ENCODE measurements around the gene UPK1B. TPM values are rescaled to one million over a fixed set of nuclear protein-coding genes. Genes with fewer than 3 reads are reported as not detected.

The UPK1B gene
- total RNA-seq, 4 donors from 2014 or later, result 2.1 to 2.2 TPM; not detected in 2

DNA sequence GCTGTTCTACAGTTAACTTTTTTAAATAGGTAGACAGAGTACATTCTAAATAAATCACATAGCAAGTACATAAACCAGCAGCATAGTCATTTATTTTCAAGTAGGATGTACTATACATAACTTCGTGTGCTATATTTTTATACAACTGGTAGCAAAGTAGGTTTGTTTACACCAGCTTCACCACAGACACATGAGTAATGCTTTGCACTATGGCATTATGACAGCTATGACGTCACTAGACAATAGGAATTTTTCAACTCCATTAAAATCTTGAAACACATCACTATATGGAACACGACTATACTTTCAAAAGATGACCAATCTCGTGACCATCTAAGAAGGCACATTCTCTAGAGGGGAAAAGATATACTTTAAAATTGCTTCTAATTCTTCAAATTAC lies 23.9 kb upstream of the UPK1B start:
- DNase-seq (ENCODE audit: low spot score in 2 of 2), result no peak
- H3K36me3 ChIP-seq, result no peaks in the 10 kb centered on the region
- no peak overlapping the region for H3K4me3 ChIP-seq
- no peaks in the 10 kb centered on the region for H3K27me3 ChIP-seq
- 64% methylated on average over 4 of the region's 4 CpGs for WGBS
- no peak overlapping the region for H3K27ac ChIP-seq
- TF ChIP-seq, protein P1, sequence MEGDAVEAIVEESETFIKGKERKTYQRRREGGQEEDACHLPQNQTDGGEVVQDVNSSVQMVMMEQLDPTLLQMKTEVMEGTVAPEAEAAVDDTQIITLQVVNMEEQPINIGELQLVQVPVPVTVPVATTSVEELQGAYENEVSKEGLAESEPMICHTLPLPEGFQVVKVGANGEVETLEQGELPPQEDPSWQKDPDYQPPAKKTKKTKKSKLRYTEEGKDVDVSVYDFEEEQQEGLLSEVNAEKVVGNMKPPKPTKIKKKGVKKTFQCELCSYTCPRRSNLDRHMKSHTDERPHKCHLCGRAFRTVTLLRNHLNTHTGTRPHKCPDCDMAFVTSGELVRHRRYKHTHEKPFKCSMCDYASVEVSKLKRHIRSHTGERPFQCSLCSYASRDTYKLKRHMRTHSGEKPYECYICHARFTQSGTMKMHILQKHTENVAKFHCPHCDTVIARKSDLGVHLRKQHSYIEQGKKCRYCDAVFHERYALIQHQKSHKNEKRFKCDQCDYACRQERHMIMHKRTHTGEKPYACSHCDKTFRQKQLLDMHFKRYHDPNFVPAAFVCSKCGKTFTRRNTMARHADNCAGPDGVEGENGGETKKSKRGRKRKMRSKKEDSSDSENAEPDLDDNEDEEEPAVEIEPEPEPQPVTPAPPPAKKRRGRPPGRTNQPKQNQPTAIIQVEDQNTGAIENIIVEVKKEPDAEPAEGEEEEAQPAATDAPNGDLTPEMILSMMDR (IDR thresholded peaks at IDR 0.05), result no peak
- TF ChIP-seq EP300 (IDR thresholded peaks at IDR 0.05) (no peak), POLR2A (IDR thresholded peaks at IDR 0.05) (no peak), POLR2AphosphoS5 (IDR thresholded peaks at IDR 0.05) (no peak)
- peaks cover 4% of the 10 kb centered on the region for H3K9me3 ChIP-seq
- peaks cover 4% of the 10 kb centered on the region for H3K4me1 ChIP-seq

DNA sequence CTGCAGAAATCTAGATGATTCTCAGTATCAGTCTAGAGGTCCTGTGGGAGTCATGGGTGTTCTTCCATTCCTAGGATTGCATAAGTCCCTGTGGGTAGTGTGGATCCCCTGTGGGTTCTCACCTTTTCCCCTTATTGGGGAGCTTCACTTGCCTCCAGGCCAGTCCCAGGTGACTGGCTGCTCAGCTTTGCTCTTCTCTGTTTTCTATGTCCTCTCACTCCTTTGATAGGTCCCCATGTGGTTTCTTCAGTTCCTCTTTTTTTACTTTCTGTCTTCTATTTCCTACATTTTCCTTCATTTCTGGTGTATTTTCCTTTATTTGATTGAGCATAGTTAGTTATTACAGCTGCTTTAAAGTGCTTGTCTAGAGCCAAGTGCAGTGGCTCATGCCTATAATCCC lies 16.5 kb upstream of the UPK1B start:
- no peak for DNase-seq (ENCODE audit: low spot score in 2 of 2)
- TF ChIP-seq POLR2AphosphoS5 (IDR thresholded peaks at IDR 0.05) (no peak), EP300 (IDR thresholded peaks at IDR 0.05) (no peak), POLR2A (IDR thresholded peaks at IDR 0.05) (no peak)
- TF ChIP-seq, protein P1 (IDR thresholded peaks at IDR 0.05), result no peak
- Histone ChIP-seq H3K4me3 (no peak overlapping the region), H3K27ac (no peak overlapping the region), H3K4me1 (no peaks in the 10 kb centered on the region), H3K9me3 (peaks cover 4% of the 10 kb centered on the region), H3K36me3 (no peaks in the 10 kb centered on the region), H3K27me3 (no peaks in the 10 kb centered on the region)

DNA sequence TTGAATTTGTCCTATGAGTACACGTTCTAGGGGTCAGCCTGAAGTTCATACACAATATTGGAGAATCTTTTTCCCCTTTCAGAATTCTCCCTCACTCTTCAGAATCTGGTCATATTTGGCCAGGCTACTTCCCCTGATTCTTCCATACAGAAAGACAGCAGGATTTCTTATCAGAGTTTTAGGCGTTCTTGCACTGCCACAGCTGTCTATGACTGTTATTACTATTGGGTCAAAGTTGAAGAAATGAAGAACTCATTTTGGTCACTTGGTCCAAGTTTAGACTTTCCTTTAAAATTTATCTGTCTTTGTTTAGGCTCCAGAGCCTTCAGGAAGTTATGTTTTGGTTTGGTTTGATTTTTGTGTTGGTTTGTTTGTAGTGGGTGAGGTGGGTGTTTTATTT lies 15.4 kb upstream of the UPK1B start:
- Histone ChIP-seq H3K4me3 (no peak overlapping the region), H3K27ac (no peak overlapping the region), H3K27me3 (no peaks in the 10 kb centered on the region), H3K36me3 (no peaks in the 10 kb centered on the region), H3K9me3 (peaks cover 4% of the 10 kb centered on the region), H3K4me1 (no peaks in the 10 kb centered on the region)
- no peak for DNase-seq (ENCODE audit: low spot score in 2 of 2)
- WGBS, result 71% methylated on average over 2 of the region's 2 CpGs
- TF ChIP-seq POLR2AphosphoS5 (IDR thresholded peaks at IDR 0.05) (no peak), POLR2A (IDR thresholded peaks at IDR 0.05) (no peak), EP300 (IDR thresholded peaks at IDR 0.05) (no peak)
- TF ChIP-seq, protein P1 (IDR thresholded peaks at IDR 0.05), result no peak

DNA sequence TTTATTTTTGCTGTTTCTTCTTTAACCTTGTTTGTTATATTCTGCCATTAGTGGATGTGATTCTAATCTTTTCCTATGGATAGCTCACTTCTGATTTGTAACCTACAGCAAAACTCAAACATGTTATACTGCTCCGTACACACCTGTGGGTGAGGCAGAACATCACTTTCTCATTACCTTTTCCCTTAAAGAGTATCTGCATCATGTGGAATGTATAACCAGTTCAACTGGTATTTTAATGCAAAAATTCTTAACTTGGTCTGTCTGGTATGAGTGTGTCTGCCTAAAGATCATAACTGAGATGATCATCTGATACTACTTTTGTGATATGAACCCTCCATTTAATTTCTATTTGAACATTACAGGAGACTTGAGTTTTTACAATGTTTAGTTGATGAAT lies 13.0 kb upstream of the UPK1B start:
- Histone ChIP-seq H3K9me3 (no peaks in the 10 kb centered on the region), H3K4me3 (no peak overlapping the region), H3K27me3 (no peaks in the 10 kb centered on the region), H3K27ac (no peak overlapping the region), H3K36me3 (no peaks in the 10 kb centered on the region), H3K4me1 (no peaks in the 10 kb centered on the region)
- TF ChIP-seq EP300 (IDR thresholded peaks at IDR 0.05) (no peak), POLR2AphosphoS5 (IDR thresholded peaks at IDR 0.05) (no peak), POLR2A (IDR thresholded peaks at IDR 0.05) (no peak)
- TF ChIP-seq, protein P1 (IDR thresholded peaks at IDR 0.05), result no peak
- no peak for DNase-seq (ENCODE audit: low spot score in 2 of 2)
- 50% methylated on average over 1 of the region's 1 CpG for WGBS

DNA sequence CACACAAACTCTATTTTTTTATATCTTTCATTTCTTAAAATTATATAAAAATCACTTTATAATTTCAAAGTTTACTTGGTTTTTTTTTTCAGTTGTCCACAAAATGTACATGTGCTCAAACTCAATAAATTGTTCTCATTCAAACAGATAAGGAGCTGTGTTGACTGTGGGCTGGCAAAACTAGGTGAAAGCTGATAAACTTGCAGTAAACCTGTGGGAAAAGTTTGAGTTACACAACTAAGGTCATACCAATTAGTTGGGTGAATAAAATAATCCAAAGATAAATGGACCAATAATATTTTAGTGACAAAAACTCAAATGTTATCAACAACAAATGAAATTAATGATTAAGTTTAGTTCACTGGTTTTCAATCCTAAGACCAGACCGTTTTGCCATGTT lies 12.6 kb upstream of the UPK1B start:
- H3K27ac ChIP-seq, result no peak overlapping the region
- H3K36me3 ChIP-seq, result no peaks in the 10 kb centered on the region
- no peak for DNase-seq (ENCODE audit: low spot score in 2 of 2)
- H3K9me3 ChIP-seq, result no peaks in the 10 kb centered on the region
- no peaks in the 10 kb centered on the region for H3K4me1 ChIP-seq
- H3K27me3 ChIP-seq, result no peaks in the 10 kb centered on the region
- WGBS, result 53% methylated on average over 1 of the region's 1 CpG
- TF ChIP-seq, protein P1 (IDR thresholded peaks at IDR 0.05), result no peak
- no peak for TF ChIP-seq POLR2A (IDR thresholded peaks at IDR 0.05)
- TF ChIP-seq EP300 (IDR thresholded peaks at IDR 0.05), result no peak
- no peak for TF ChIP-seq POLR2AphosphoS5 (IDR thresholded peaks at IDR 0.05)
- H3K4me3 ChIP-seq, result no peak overlapping the region

Measured in suprapubic skin (tissue), 4 donors.